Endothelial cell of umbilical vein (primary cell): ENCODE measurements around the gene PRR14. TPM values are rescaled to one million over a fixed set of nuclear protein-coding genes. Genes with fewer than 3 reads are reported as not detected.

Source experiments
- BruUV-seq: library from RNA; stranded (reverse); fragments of 400-500 nt; replicated peaks from 2 replicates; lab custom pipeline; 2021; lab: Mats Ljungman, UMichigan
- CTCF ChIA-PET: fragments of 300-600, 350-600 bp; sonication (Branson Sonifier 250); formaldehyde crosslinking; loops from one replicate; lab custom pipeline; 2021; ENCODE audit warnings: antibody characterized with exemption, inconsistent platforms; lab: Charles Lee
- POLR2A ChIA-PET: fragments of 300-600, 350-600 bp; sonication (Branson Sonifier 250); formaldehyde crosslinking; loops from one replicate; lab custom pipeline; 2021; ENCODE audit warnings: antibody characterized with exemption, inconsistent platforms; lab: Charles Lee
- DNase-seq: peaks from one replicate; pipeline ENCODE4 v3.0.0-alpha.2; 2011; ENCODE audit warnings: low read depth, low spot score
- FAIRE-seq: peaks from 2 replicates; lab custom pipeline; 2011; peaks lifted over from hg19 to GRCh38; lab: Jason Lieb, UNC
- H2AFZ ChIP-seq: 2 replicates; pipeline ENCODE4 v1.6.0; 2012; ENCODE audit warnings: low read depth, low read length, control low read depth, inconsistent platforms
- H3K27ac ChIP-seq: 2 replicates; pipeline ENCODE4 v1.5.1; 2011; ENCODE audit warnings: low read depth, mild to moderate bottlenecking, control low read depth, low read length, moderate library complexity; ENCODE audit not compliant: insufficient read depth
- H3K27me3 ChIP-seq, 2 experiments: 2 replicates each; pipeline versions ENCODE4 v1.6.0 to v1.6.1; 2011; ENCODE audit warnings: low read length in 2 of 2, mixed read lengths in 1 of 2; ENCODE audit not compliant: control insufficient read depth in 2 of 2, insufficient read depth in 2 of 2
- H3K36me3 ChIP-seq, 2 experiments: 2 replicates in 1 of 2; 3 replicates in 1 of 2; pipeline ENCODE4 v1.5.1; 2011; ENCODE audit warnings: low read length in 2 of 2, mild to moderate bottlenecking in 1 of 2, moderate library complexity in 1 of 2; ENCODE audit not compliant: control insufficient read depth in 2 of 2, insufficient read depth in 2 of 2; ENCODE audit errors: extremely low read depth in 1 of 2
- H3K4me1 ChIP-seq: 3 replicates; pipeline ENCODE4 v1.5.1; 2011; ENCODE audit warnings: mild to moderate bottlenecking, low read length; ENCODE audit not compliant: control insufficient read depth, insufficient read depth; ENCODE audit errors: extremely low read depth
- H3K4me2 ChIP-seq: 2 replicates; pipeline ENCODE4 v1.6.1; 2011; ENCODE audit warnings: low read length, control low read depth, mixed read lengths; ENCODE audit not compliant: insufficient read depth
- H3K4me3 ChIP-seq, 3 experiments: fragments of 200-600 bp in 1 of 3; sonication (generic), shearing (Covaris generic) in 1 of 3; replicated peaks in 1 of 3; 2 replicates each; pipeline ENCODE4 v1.5.1; 2011 to 2016; ENCODE audit warnings: control low read depth in 3 of 3, low read length in 3 of 3, mild to moderate bottlenecking in 2 of 3, inconsistent platforms in 1 of 3, low read depth in 1 of 3, moderate library complexity in 1 of 3; ENCODE audit not compliant: insufficient read depth in 1 of 3
- H3K79me2 ChIP-seq: 2 replicates; pipeline ENCODE4 v1.6.0; 2012; ENCODE audit warnings: low read length, inconsistent platforms; ENCODE audit not compliant: control insufficient read depth, insufficient read depth
- H3K9ac ChIP-seq: replicated peaks from 2 replicates; pipeline ENCODE3; 2011; ENCODE audit warnings: low read length, control low read depth; ENCODE audit not compliant: insufficient read depth; ENCODE audit errors: extremely low read depth
- H3K9me1 ChIP-seq: replicated peaks from 3 replicates; pipeline ENCODE4 v1.6.0; 2011; ENCODE audit warnings: mild to moderate bottlenecking, low read length; ENCODE audit not compliant: control insufficient read depth, insufficient read depth; ENCODE audit errors: extremely low read depth
- H3K9me3 ChIP-seq: replicated peaks from 2 replicates; pipeline ENCODE4 v1.5.1; 2012; ENCODE audit warnings: low read length, inconsistent platforms; ENCODE audit not compliant: control insufficient read depth, insufficient read depth
- H4K20me1 ChIP-seq: replicated peaks from 2 replicates; pipeline ENCODE3; 2011; ENCODE audit warnings: mild to moderate bottlenecking, low read length; ENCODE audit not compliant: control insufficient read depth, insufficient read depth; ENCODE audit errors: extremely low read depth
- EZH2 ChIP-seq: IDR thresholded peaks from 2 replicates; pipeline ENCODE4 v1.6.1; 2012; ENCODE audit warnings: borderline replicate concordance, low read depth, mild to moderate bottlenecking, moderate library complexity, low read length, inconsistent platforms; ENCODE audit not compliant: severe bottlenecking
- FOS ChIP-seq: IDR thresholded peaks from 2 replicates; pipeline ENCODE4 v1.6.1; 2011; ENCODE audit warnings: mild to moderate bottlenecking, low read length, moderate library complexity, borderline replicate concordance; ENCODE audit not compliant: insufficient read depth
- GATA2 ChIP-seq: IDR thresholded peaks from 2 replicates; pipeline ENCODE4 v1.7.0; 2011; ENCODE audit warnings: low read depth, mild to moderate bottlenecking, moderate library complexity, mixed read lengths, low read length; ENCODE audit not compliant: insufficient read length, insufficient read depth
- JUN ChIP-seq: IDR thresholded peaks from 2 replicates; pipeline ENCODE4 v1.6.1; 2011; ENCODE audit warnings: borderline replicate concordance, low read depth; ENCODE audit not compliant: insufficient read length, insufficient read depth
- MAX ChIP-seq: IDR thresholded peaks from 2 replicates; pipeline ENCODE4 v1.6.1; 2011; ENCODE audit not compliant: insufficient read depth, insufficient read length
- MYC ChIP-seq: IDR thresholded peaks from one replicate; pipeline ENCODE4 v1.6.1; 2011; ENCODE audit warnings: mild to moderate bottlenecking, low read depth, low read length
- POLR2A ChIP-seq: IDR thresholded peaks from 2 replicates; pipeline ENCODE4 v1.6.1; 2012; ENCODE audit warnings: low read depth, mild to moderate bottlenecking, control low read depth, low read length
- POLR2AphosphoS5 ChIP-seq: IDR thresholded peaks from 2 replicates; pipeline ENCODE4 v1.6.1; 2012; ENCODE audit warnings: low read depth, mild to moderate bottlenecking, control low read depth, low read length, moderate library complexity; ENCODE audit not compliant: insufficient read depth
- dilution Hi-C: fragments of 300-500 bp; cut with MboI; formaldehyde crosslinking; loops from one replicate; pipeline ENCODE4 v1.15.0; 2019; ENCODE audit warnings: low sequenced_read_pairs; ENCODE audit not compliant: extremely low pct_ligation_motif_present
- intact Hi-C: fragments of 100-400 bp; cut with micrococcal nuclease; formaldehyde crosslinking; loops from one replicate; pipeline ENCODE4 v1.10.0; 2022
- polyA plus RNA-seq, 4 experiments: library from polyadenylated mRNA; depleted of rRNA in 3 of 4; stranded (reverse) in 3 of 4; unstranded in 1 of 4; fragments of >200 nt; gene quantifications; 2 replicates each; pipeline versions ENCODE4 v1.2.1 to v1.2.3, GENCODE V29; 2011 to 2012; ENCODE audit warnings: missing spikeins in 1 of 4
- total RNA-seq: library from RNA; stranded (reverse); gene quantifications from 2 replicates; pipeline ENCODE4 v1.2.3, GENCODE V29; 2021
- TF ChIP-seq, protein P1 (sequence below), 2 donors: IDR thresholded peaks; 1 replicate in 1 of 2; 2 replicates in 1 of 2; pipeline ENCODE4 v1.5.1; 2011; ENCODE audit warnings: low read length in 2 of 2, mild to moderate bottlenecking in 2 of 2, moderate library complexity in 2 of 2, control low read depth in 1 of 2, inconsistent platforms in 1 of 2, low read depth in 1 of 2; ENCODE audit not compliant: insufficient read depth in 1 of 2; ENCODE audit errors: extremely low read depth in 1 of 2

The PRR14 gene
- total and polyA plus RNA-seq, 2 donors (not counting 3 experiments of a cell fraction or from before 2014, with no cell fraction given), result 17.0 to 70.0 TPM

GRCh38 chr16:30605158-30605557, 45.6 kb upstream of the PRR14 start:
- TF ChIP-seq EZH2 (no peak), POLR2AphosphoS5 (no peak), POLR2A (no peak), GATA2 (no peak), MAX (no peak), JUN (no peak), MYC (no peak), FOS (no peak)
- TF ChIP-seq, protein P1, sequence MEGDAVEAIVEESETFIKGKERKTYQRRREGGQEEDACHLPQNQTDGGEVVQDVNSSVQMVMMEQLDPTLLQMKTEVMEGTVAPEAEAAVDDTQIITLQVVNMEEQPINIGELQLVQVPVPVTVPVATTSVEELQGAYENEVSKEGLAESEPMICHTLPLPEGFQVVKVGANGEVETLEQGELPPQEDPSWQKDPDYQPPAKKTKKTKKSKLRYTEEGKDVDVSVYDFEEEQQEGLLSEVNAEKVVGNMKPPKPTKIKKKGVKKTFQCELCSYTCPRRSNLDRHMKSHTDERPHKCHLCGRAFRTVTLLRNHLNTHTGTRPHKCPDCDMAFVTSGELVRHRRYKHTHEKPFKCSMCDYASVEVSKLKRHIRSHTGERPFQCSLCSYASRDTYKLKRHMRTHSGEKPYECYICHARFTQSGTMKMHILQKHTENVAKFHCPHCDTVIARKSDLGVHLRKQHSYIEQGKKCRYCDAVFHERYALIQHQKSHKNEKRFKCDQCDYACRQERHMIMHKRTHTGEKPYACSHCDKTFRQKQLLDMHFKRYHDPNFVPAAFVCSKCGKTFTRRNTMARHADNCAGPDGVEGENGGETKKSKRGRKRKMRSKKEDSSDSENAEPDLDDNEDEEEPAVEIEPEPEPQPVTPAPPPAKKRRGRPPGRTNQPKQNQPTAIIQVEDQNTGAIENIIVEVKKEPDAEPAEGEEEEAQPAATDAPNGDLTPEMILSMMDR (IDR thresholded peaks at IDR 0.05; ENCODE audit: extremely low read depth in 1 of 2, insufficient read depth in 1 of 2, low read depth in 1 of 2, low read length in 2 of 2), result no peak
- Histone ChIP-seq H3K36me3 (peaks cover 0 to 22% of the 10 kb centered on the region in 2 experiments), H3K9me3 (no peaks in the 10 kb centered on the region), H4K20me1 (no peaks in the 10 kb centered on the region), H3K27me3 (no peaks in the 10 kb centered on the region), H3K9me1 (no peaks in the 10 kb centered on the region), H3K9ac (no peak overlapping the region), H2AFZ (no peak overlapping the region), H3K4me3 (no peak overlapping the region), H3K4me2 (no peak overlapping the region), H3K27ac (no peak overlapping the region), H3K79me2 (peaks cover 2% of the 10 kb centered on the region), H3K4me1 (peaks cover 4% of the 10 kb centered on the region)
- BruUV-seq, result no TSS peak
- FAIRE-seq, result no peak
- CTCF ChIA-PET, result no interaction called here
- no peak for DNase-seq
- POLR2A ChIA-PET, result no interaction called here
- intact Hi-C loops, result no loop called here
- dilution Hi-C loops, result no loop called here
